Activated naive CD8-positive, alpha-beta T cell treated with anti-CD3 and anti-CD28 coated beads, Interleukin-2, amount 10 ng/mL, durations not matched to agents 7 days and 5 days (primary cell): Measurements from ENCODE around the gene GMCL1. TPM values are rescaled to one million over a fixed set of nuclear protein-coding genes. Genes with fewer than 3 reads are reported as not detected.

Experiments
- ATAC-seq: fragments of 150-1000 bp; cut with Tn5 transposase; one replicate; pipeline ENCODE4 v1.10.0; 2021; ENCODE audit warnings: low read depth, moderate library complexity
- POLR2A ChIA-PET: fragments of 350-600 bp; sonication (Branson Sonifier 250); formaldehyde crosslinking; loops from one replicate; lab custom pipeline; 2021; ENCODE audit warnings: antibody characterized with exemption; lab: Charles Lee
- DNase-seq: peaks from one replicate; pipeline ENCODE4 v3.0.0; 2021
- H3K27ac Mint-ChIP-seq: one replicate; pipeline ENCODE4 v1.8.0; 2022; ENCODE audit warnings: mild to moderate bottlenecking, mixed read lengths
- H3K27me3 Mint-ChIP-seq: one replicate; pipeline ENCODE4 v1.8.0; 2022; ENCODE audit warnings: mild to moderate bottlenecking, moderate library complexity, mixed read lengths
- H3K36me3 Mint-ChIP-seq: one replicate; pipeline ENCODE4 v1.8.0; 2021; ENCODE audit warnings: mild to moderate bottlenecking, mixed read lengths
- H3K4me1 Mint-ChIP-seq: one replicate; pipeline ENCODE4 v1.8.0; 2021; ENCODE audit warnings: mixed read lengths
- H3K4me3 Mint-ChIP-seq: one replicate; pipeline ENCODE4 v1.8.0; 2022; ENCODE audit warnings: mild to moderate bottlenecking, moderate library complexity, mixed read lengths
- H3K9me3 Mint-ChIP-seq: one replicate; pipeline ENCODE4 v1.8.0; 2021; ENCODE audit warnings: mixed read lengths
- total RNA-seq, 2 experiments: library from RNA; stranded (reverse); gene quantifications; one replicate each; pipeline ENCODE4 v1.2.3, GENCODE V29; 2021

Gene GMCL1
- total RNA-seq, 2 experiments from 2014 or later = 26.0 to 30.0 TPM

DNA sequence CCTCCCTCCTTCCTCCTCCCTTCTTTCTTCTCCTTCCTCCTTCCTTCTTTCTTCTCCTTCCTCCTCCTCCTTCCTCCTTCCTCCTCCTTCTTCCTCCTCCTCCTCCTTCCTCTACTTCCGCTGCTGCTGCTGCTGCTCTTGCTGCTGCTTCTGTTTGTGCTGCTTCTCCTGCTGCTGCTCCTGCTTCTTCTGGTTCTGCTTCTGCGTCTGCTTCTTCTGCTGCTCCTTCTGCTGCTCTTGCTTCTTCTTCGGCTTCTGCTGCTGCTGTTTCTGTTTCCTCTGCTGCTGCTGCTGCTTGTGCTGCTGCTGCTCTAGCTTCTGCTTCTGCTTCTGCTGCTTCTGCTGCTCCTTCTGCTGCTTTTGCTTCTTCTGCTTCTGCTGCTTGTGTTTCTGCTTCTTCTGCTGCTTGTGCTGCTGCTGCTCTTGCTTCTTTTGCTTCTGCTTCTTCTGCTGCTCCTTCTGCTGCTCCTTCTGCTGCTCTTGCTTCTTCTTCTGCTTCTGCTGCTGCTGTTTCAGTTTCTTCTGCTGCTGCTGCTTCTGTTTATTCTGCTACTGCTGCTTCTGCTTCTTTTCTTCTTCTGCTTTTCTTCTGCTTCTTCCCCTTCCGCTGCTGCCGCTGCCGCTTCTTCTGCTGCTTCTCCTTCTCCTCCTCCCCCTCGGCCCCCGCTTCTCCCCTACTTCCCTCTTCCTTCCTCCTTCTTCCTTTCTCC lies 72.9 kb downstream of the GMCL1 start:
- ATAC-seq (peak; percentile 60), DNase-seq (no peak)
- H3K27me3 Mint-ChIP-seq = no peaks in the 10 kb centered on the region
- H3K27ac Mint-ChIP-seq = peak overlapping the region; percentile 97
- H3K4me1 Mint-ChIP-seq = peaks cover 37% of the 10 kb centered on the region
- H3K36me3 Mint-ChIP-seq = peaks cover 48% of the 10 kb centered on the region
- H3K9me3 Mint-ChIP-seq = no peaks in the 10 kb centered on the region
- POLR2A ChIA-PET = interaction anchor here (0.7 to 1.2 kb wide), 5 partner anchors 11 to 202 kb away, joined by 3 to 4 read pairs (median 3); partner anchors contain the start of gene ANXA4
- peak overlapping the region; percentile 92 for H3K4me3 Mint-ChIP-seq

DNA sequence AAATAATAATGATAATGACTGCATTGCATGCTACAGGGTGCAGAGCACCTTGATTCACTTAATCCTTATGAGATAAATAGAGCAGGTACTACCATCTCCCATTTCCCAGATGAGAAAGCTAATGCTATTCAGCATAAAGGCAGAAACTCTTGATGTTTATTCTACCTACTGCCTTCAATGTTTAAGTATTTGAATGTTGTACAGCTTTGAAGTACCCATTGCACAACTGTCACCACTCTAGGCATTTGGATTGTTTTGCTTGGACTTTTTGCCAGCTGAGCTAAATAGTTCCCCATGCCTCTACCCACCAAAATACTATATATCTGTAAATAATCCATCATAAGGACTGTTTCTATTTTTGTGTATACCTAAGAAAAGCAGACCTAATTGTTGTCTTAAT lies 77.8 kb downstream of the GMCL1 start:
- no peaks in the 10 kb centered on the region for H3K9me3 Mint-ChIP-seq
- peaks cover 22% of the 10 kb centered on the region for H3K36me3 Mint-ChIP-seq
- no peaks in the 10 kb centered on the region for H3K27me3 Mint-ChIP-seq
- no peak overlapping the region for H3K27ac Mint-ChIP-seq
- no peak overlapping the region for H3K4me3 Mint-ChIP-seq
- POLR2A ChIA-PET = interaction anchor here (1.1 kb wide), 1 partner anchor 14 kb away, joined by 3 read pairs; the partner anchor contains the start of gene SNRNP27
- no peak for DNase-seq
- ATAC-seq = no peak
- H3K4me1 Mint-ChIP-seq = peaks cover 17% of the 10 kb centered on the region

DNA sequence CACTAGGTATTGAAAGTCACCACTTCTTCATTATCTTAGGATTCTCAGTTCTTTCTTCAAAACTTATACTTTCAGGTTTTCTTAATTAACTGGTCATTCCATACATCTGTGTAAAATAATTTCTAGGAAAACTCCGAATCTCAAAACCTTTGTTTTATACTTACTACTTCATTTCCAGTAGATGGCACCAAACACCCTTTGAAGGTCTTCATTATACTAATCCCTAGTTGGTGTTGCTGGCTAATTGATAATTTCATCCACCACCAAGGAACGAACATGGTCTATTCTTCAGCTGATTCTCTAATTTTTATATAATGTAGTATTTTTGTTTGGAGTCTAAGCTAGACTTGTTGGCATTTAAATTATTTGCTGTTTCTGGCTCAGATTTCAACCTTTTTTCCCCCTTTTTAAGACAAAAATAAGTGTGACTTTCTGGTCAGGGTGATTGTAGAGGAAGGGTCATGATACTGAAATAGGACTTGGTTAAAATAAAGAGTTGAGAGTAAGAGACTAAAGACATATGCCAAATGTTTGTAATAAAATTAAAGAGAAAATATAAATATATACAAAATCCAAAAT lies 82.6 kb downstream of the GMCL1 start:
- Mint-ChIP-seq H3K4me1 (peaks cover 19% of the 10 kb centered on the region), H3K27me3 (no peaks in the 10 kb centered on the region), H3K36me3 (peaks cover 11% of the 10 kb centered on the region), H3K4me3 (no peak overlapping the region), H3K9me3 (no peaks in the 10 kb centered on the region), H3K27ac (peak overlapping the region; percentile 13)
- POLR2A ChIA-PET = interaction anchor here (1.1 to 5.6 kb wide), 3 partner anchors 158 to 390 kb away, joined by 3 to 84 read pairs (median 77); partner anchors contain the start of gene FAM136A
- DNase-seq (no peak), ATAC-seq (no peak)

DNA sequence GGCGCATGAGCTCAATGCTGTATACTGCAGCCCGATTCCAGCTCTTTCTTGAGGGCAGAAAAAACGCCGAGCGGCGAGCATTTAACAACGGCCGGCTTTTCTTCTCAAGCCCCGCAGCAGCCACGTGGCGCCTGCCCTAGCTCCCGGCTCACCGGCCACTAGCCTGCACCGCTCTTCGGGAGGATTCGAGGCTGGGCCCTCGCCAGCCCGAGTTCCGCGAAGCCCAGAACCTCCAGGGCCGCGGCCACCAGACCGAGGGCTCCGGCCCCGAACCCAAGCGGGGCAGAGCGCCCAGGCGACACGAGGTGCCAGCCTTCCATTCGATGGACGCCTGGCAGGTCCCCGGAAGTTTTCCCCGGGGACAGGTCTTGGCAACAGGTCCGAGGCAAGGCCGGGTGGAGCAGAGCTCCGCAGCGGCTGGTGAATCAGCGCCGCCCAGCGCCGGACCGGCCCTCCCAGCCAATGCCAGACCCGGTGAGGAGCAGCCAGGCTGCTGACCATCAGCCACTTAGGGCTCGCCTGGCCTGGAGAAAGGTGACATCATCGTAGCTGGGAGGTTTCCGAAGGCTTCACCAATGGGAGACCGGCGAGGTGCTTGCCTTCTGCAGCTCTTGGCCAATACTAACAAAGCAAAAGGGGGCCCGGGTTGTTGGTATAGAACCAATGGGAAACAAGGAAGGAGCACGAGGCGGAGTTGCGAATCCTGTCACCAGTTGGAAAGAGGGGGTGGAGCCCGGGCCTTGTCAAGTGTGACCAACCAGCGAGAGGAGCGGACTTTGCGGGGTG lies 84.9 kb downstream of the GMCL1 start:
- peaks cover 9% of the 10 kb centered on the region for H3K36me3 Mint-ChIP-seq
- DNase-seq = no peak
- H3K27ac Mint-ChIP-seq = peak overlapping the region; percentile 71
- peak; percentile 92 for ATAC-seq
- no peaks in the 10 kb centered on the region for H3K27me3 Mint-ChIP-seq
- peak overlapping the region; percentile 84 for H3K4me3 Mint-ChIP-seq
- peaks cover 27% of the 10 kb centered on the region for H3K4me1 Mint-ChIP-seq
- H3K9me3 Mint-ChIP-seq = no peaks in the 10 kb centered on the region
- POLR2A ChIA-PET = interaction anchor here (0.6 to 5.6 kb wide), 36 partner anchors 9 to 477 kb away, joined by 3 to 84 read pairs (median 4); partner anchors contain the start of genes C2orf42, NFU1, PCBP1 and PCYOX1

DNA sequence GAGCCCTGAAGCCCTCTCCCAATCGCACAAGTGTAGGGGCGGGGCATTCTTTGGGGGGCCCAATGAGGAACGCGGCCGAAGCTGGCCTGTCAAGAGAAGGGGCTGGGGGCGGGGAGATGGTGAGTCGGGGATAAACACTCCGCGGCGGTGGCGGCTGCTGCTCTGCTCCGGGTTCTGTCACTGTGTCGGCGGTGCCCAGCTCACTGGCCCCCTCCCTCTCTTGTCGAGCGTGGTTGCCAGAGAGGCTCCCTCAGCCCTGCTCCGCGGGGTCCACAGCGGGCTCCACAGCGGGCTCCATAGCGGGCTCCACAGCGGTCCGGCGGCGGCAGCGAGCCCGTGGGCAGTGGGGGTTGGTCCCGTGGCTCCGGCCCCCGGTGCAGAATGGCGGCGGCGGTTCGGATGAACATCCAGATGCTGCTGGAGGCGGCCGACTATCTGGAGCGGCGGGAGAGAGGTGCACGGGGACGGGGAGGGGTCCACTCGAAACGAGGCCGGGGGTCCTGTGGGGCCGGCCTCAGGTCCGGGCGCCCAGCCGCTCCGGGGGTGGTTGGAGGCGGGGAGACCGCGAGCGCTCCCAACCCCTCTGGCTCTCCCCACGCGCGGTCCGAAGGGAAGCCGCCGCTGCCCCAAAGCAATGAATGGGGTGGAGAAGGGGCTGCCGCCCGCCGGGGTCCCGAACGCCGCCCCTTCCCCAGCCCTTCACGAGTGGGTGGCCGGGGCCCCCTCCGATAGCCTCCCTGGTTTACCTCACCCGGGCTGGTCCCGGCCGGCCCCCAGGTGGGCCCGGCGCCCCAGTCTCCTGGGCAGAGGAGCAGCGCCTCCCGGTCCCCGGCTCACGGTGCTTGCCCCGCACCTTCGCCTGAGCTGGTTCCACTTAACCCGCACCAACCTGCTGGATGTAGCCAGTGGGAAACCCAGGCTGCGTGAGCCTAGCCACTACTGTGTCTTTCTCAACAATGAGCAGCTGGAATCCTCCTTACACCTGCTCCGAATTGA lies 85.8 kb downstream of the GMCL1 start, which contains the start of gene MXD1:
TSS of gene MXD1 (plus strand) at position 160 of the 996 bp plus-strand sequence. CDS start at position 382, 222 bp downstream.
- POLR2A ChIA-PET = interaction anchor here (0.6 to 5.6 kb wide), 35 partner anchors 8 to 379 kb away, joined by 3 to 84 read pairs (median 4); partner anchors contain the start of genes C2orf42, PCBP1, PCYOX1 and SNRPG
- DNase-seq (peak; percentile 96), ATAC-seq (no peak)
- H3K4me3 Mint-ChIP-seq = peak within 1 kb of the TSS; percentile 84
- H3K27me3 Mint-ChIP-seq = no peaks in the 10 kb centered on the region
- H3K27ac Mint-ChIP-seq = peak within 1 kb of the TSS; percentile 71
- H3K9me3 Mint-ChIP-seq = no peaks in the 10 kb centered on the region
- peaks cover 9% of the 10 kb centered on the region for H3K36me3 Mint-ChIP-seq
- peaks cover 27% of the 10 kb centered on the region for H3K4me1 Mint-ChIP-seq

DNA sequence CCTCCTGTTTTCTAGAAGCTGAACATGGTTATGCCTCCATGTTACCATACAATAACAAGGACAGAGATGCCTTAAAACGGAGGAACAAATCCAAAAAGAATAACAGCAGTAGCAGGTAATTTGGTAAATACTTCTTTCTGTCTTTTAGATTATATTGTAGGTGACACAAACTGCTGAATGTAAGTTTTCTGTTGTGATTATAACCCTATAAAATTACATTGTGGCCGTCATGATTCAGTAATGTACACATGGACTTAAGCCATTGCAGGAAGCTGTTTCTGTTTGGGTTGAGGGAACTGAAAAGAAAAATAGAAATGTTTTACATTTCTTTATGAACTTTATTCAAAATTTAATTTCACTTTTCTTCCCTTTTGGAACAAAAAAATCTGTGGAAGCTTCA lies 86.6 kb downstream of the GMCL1 start:
- Mint-ChIP-seq H3K36me3 (peaks cover 11% of the 10 kb centered on the region), H3K27ac (peak overlapping the region; percentile 19), H3K27me3 (no peaks in the 10 kb centered on the region), H3K4me3 (peak overlapping the region; percentile 73), H3K9me3 (no peaks in the 10 kb centered on the region), H3K4me1 (peaks cover 27% of the 10 kb centered on the region)
- DNase-seq (no peak), ATAC-seq (no peak)
- POLR2A ChIA-PET = interaction anchor here (0.6 to 5.6 kb wide), 10 partner anchors 22 to 274 kb away, joined by 3 to 84 read pairs (median 7); partner anchors contain the start of genes C2orf42, PCBP1 and SNRNP27

DNA sequence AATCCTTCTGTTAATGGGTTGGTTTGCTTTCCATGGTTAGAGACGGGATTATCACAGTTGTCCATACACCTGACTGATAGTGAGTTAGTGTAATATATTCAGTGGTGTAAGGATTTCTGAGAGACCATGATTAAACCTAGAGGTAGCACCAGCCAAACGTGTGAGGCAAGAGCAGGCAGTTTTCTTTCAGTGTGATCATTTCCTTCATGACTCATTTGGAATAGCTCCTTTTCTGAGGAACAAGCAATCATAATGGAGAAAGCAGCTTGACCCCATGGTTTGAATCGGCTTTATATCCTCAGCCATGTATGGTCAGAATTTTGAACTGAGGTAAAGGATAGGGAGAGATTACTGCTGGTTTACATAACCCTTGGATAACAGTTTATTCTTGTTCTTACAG lies 88.4 kb downstream of the GMCL1 start:
- Mint-ChIP-seq H3K4me1 (peaks cover 23% of the 10 kb centered on the region), H3K9me3 (no peaks in the 10 kb centered on the region), H3K27ac (no peak overlapping the region), H3K27me3 (no peaks in the 10 kb centered on the region), H3K4me3 (no peak overlapping the region), H3K36me3 (peaks cover 17% of the 10 kb centered on the region)
- POLR2A ChIA-PET = no interaction called here
- ATAC-seq (no peak), DNase-seq (no peak)

DNA sequence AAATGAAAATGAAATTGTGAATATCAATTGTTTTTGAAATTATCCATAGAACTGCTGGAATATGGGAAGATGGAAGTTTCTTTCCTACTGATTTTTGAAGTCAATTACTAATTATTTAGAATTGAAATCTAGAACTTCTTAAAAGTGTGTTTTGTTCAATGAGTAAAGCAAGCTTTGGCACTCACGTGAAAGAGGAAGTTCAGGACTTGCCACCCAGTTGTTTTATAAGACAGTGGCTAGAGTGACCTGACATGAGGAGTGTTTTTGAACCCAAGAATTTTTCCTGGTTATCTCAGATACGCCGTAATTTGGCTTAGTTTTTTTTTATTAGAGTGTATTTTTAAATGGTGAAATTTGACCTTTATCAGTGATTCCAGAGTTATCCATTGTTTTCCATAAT lies 88.9 kb downstream of the GMCL1 start:
- Mint-ChIP-seq H3K4me3 (no peak overlapping the region), H3K27me3 (no peaks in the 10 kb centered on the region), H3K4me1 (peaks cover 21% of the 10 kb centered on the region), H3K27ac (no peak overlapping the region), H3K36me3 (peaks cover 19% of the 10 kb centered on the region), H3K9me3 (no peaks in the 10 kb centered on the region)
- POLR2A ChIA-PET = no interaction called here
- no peak for DNase-seq
- no peak for ATAC-seq

DNA sequence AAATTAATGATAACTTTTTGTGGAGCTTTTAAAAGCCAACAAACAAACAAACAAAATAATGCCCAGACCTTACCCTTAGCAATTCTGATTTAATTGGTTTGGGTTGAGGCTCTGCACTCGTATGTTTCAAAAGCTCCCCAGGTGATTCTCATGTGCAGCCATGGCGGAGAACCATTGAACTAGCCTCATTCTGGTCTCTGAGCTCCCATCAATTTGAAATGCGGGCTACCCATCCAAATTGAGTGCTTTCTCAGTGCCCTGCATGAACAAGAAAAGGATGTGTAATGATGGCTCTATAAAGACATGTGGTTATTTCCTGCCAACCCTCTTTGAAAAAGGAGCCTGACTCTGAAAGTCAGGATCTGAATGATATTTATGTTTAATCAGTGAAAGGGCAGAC lies 93.7 kb downstream of the GMCL1 start:
- POLR2A ChIA-PET = interaction anchor here (0.9 kb wide), 1 partner anchor 8 kb away, joined by 3 read pairs; the partner anchor contains the start of gene MXD1
- no peaks in the 10 kb centered on the region for H3K27me3 Mint-ChIP-seq

DNA sequence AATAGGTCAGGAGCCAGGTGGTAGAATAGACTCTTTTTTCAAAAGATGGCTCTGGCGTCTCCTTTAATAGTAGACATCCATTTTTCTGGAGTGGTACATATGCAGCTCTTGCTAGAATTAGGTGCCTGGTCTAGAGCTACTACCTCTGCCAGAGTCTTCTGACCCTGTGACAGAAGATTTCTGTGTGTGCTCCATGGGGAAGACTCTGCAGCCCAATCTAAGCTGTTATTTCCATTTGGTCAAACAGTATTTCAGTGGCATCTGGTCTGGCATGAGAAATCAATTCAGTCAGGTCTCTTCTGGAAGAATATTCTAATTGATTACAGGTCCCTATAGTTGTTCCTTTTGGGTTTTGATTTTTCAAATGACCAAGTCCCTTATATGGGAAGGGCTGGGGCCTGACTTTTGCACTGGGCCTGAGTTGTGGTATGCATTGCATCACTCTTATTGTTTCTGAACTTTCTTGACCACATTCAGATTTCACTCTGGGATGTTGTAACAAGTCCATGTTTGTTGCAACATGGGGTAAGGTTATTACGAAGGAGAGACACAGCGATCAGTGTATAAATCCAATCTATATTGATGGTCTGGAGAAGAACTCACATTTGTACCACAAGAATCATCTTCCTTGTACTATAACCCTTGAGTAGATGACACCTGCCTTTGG lies 97.5 kb downstream of the GMCL1 start:
- no peak for ATAC-seq
- POLR2A ChIA-PET = no interaction called here
- peaks cover 33% of the 10 kb centered on the region for H3K36me3 Mint-ChIP-seq

More for the DNA sequence above, 93.7 kb downstream of the GMCL1 start:
- Mint-ChIP-seq H3K4me1 (peaks cover 4% of the 10 kb centered on the region), H3K4me3 (no peak overlapping the region), H3K36me3 (peaks cover 27% of the 10 kb centered on the region), H3K9me3 (no peaks in the 10 kb centered on the region), H3K27ac (no peak overlapping the region)
- ATAC-seq (no peak), DNase-seq (no peak)

More for the DNA sequence above, 97.5 kb downstream of the GMCL1 start:
- Mint-ChIP-seq H3K27me3 (no peaks in the 10 kb centered on the region), H3K9me3 (no peaks in the 10 kb centered on the region), H3K4me3 (no peak overlapping the region), H3K4me1 (peaks cover 7% of the 10 kb centered on the region), H3K27ac (no peak overlapping the region)
- no peak for DNase-seq
